CD14-positive monocyte (primary cell): ENCODE data around the gene CLCNKA. TPM values are rescaled to one million over a fixed set of nuclear protein-coding genes. Genes with fewer than 3 reads are reported as not detected.

ENCODE experiments used
- DNase-seq, 3 donors: peaks; one replicate each; pipeline ENCODE4 v3.0.0-alpha.2; 2011 to 2022
- H2AFZ ChIP-seq: 2 replicates; pipeline ENCODE4 v1.6.0; 2012; ENCODE audit warnings: mild to moderate bottlenecking, low read depth, low read length, inconsistent platforms; ENCODE audit not compliant: insufficient read depth, poor library complexity, severe bottlenecking
- H3K27ac ChIP-seq, 2 donors: 1 replicate in 1 of 2; 2 replicates in 1 of 2; pipeline ENCODE4 v1.5.1; 2012 to 2013; ENCODE audit warnings: low read length in 2 of 2, control low read depth in 1 of 2, inconsistent platforms in 1 of 2, low read depth in 1 of 2, mild to moderate bottlenecking in 1 of 2
- H3K27me3 ChIP-seq, 2 donors: one replicate each; pipeline versions ENCODE4 v1.6.0 to v1.6.1; 2011 to 2013; ENCODE audit warnings: low read length in 2 of 2; ENCODE audit not compliant: control insufficient read depth in 2 of 2, insufficient read depth in 2 of 2
- H3K36me3 ChIP-seq, 2 donors: replicated peaks in 1 of 2; 1 replicate in 1 of 2; 2 replicates in 1 of 2; pipeline versions ENCODE4 v1.5.1 to v1.6.1; 2012 to 2013; ENCODE audit warnings: low read length in 2 of 2, control low read depth in 1 of 2, inconsistent platforms in 1 of 2, mild to moderate bottlenecking in 1 of 2; ENCODE audit not compliant: insufficient read depth in 2 of 2, control insufficient read depth in 1 of 2
- H3K4me1 ChIP-seq, 2 donors: 1 replicate in 1 of 2; 2 replicates in 1 of 2; pipeline versions ENCODE4 v1.5.1 to v1.6.1; 2012 to 2013; ENCODE audit warnings: low read length in 2 of 2, control low read depth in 1 of 2, inconsistent platforms in 1 of 2, mild to moderate bottlenecking in 1 of 2, moderate library complexity in 1 of 2; ENCODE audit not compliant: insufficient read depth in 2 of 2, control insufficient read depth in 1 of 2
- H3K4me2 ChIP-seq: replicated peaks from 2 replicates; pipeline ENCODE3; 2012; ENCODE audit warnings: low read length, moderate library complexity, mild to moderate bottlenecking; ENCODE audit not compliant: poor library complexity, severe bottlenecking; ENCODE audit errors: extremely low read depth
- H3K4me3 ChIP-seq, 3 experiments: fragments of 200-600 bp in 1 of 3; sonication (generic) in 1 of 3; replicated peaks in 1 of 3; 1 replicate in 2 of 3; 2 replicates in 1 of 3; pipeline ENCODE4 v1.5.1; 2011 to 2013; ENCODE audit warnings: low read length in 3 of 3, mild to moderate bottlenecking in 3 of 3, control low read depth in 2 of 3, low read depth in 2 of 3, inconsistent platforms in 1 of 3, moderate library complexity in 1 of 3
- H3K79me2 ChIP-seq: 2 replicates; pipeline ENCODE4 v1.6.0; 2012; ENCODE audit warnings: mild to moderate bottlenecking, control low read depth, inconsistent platforms, low read length, moderate library complexity; ENCODE audit not compliant: insufficient read depth
- H3K9ac ChIP-seq: 2 replicates; pipeline ENCODE4 v1.6.0; 2017; ENCODE audit warnings: low read length, mild to moderate bottlenecking; ENCODE audit not compliant: insufficient read depth, poor library complexity, severe bottlenecking
- H3K9me3 ChIP-seq, 2 donors: replicated peaks in 1 of 2; 1 replicate in 1 of 2; 2 replicates in 1 of 2; pipeline versions ENCODE4 v1.5.1 to v1.6.1; 2012 to 2013; ENCODE audit warnings: low read length in 2 of 2, control low read depth in 1 of 2; ENCODE audit not compliant: control insufficient read depth in 1 of 2, insufficient read depth in 1 of 2
- H4K20me1 ChIP-seq: 2 replicates; pipeline ENCODE4 v1.6.0; 2012; ENCODE audit warnings: mild to moderate bottlenecking, low read length, control low read depth, moderate library complexity; ENCODE audit not compliant: insufficient read depth
- H3K27ac Mint-ChIP-seq, 7 donors: one replicate each; pipeline ENCODE4 v1.8.0; 2020; ENCODE audit warnings: mild to moderate bottlenecking in 7 of 7, mixed read lengths in 7 of 7, moderate library complexity in 6 of 7, inconsistent platforms in 2 of 7
- H3K27me3 Mint-ChIP-seq, 3 donors: one replicate each; pipeline ENCODE4 v1.8.0; 2021 to 2022; ENCODE audit warnings: low read depth in 3 of 3, mild to moderate bottlenecking in 3 of 3, mixed read lengths in 3 of 3, moderate library complexity in 3 of 3, inconsistent platforms in 1 of 3
- H3K36me3 Mint-ChIP-seq, 2 donors: one replicate each; pipeline ENCODE4 v1.8.0; 2020; ENCODE audit warnings: mixed read lengths in 2 of 2, inconsistent platforms in 1 of 2, mild to moderate bottlenecking in 1 of 2
- H3K4me1 Mint-ChIP-seq: one replicate; pipeline ENCODE4 v1.8.0; 2020; ENCODE audit warnings: mild to moderate bottlenecking, mixed read lengths
- H3K4me3 Mint-ChIP-seq, 2 donors: one replicate each; pipeline ENCODE4 v1.8.0; 2020; ENCODE audit warnings: mild to moderate bottlenecking in 2 of 2, mixed read lengths in 2 of 2, moderate library complexity in 1 of 2
- H3K9me3 Mint-ChIP-seq, 7 donors: one replicate each; pipeline ENCODE4 v1.8.0; 2020 to 2022; ENCODE audit warnings: mixed read lengths in 7 of 7, mild to moderate bottlenecking in 6 of 7, moderate library complexity in 6 of 7, inconsistent platforms in 2 of 7
- CTCF ChIP-seq: fragments of 200-600 bp; IDR thresholded peaks from one replicate; pipeline ENCODE4 v1.8.0; 2022; ENCODE audit warnings: antibody characterized with exemption, mild to moderate bottlenecking
- WGBS: methylation state at CpG from one replicate; pipeline ENCODE4 v1.1.5; 2013; ENCODE audit warnings: missing lambda C conversion rate; ENCODE audit not compliant: insufficient coverage; 5-methylcytosine and 5-hydroxymethylcytosine counted together
- intact Hi-C, 2 donors: fragments of 100-400 bp; cut with micrococcal nuclease; formaldehyde crosslinking; loops; one replicate each; pipeline versions ENCODE4 v1.15.0 to v1.15.1; 2023
- polyA plus RNA-seq, 3 donors: library from polyadenylated mRNA; depleted of rRNA in 1 of 3; unstranded in 2 of 3; stranded (reverse) in 1 of 3; fragments of 300-500 nt in 2 of 3; fragments of >200 nt in 1 of 3; fragmentation: Illumina TruSeq in 2 of 3; gene quantifications; 1 replicate in 2 of 3; 2 replicates in 1 of 3; pipeline ENCODE4 v1.2.3, GENCODE V29; 2012 to 2021

Gene CLCNKA
- polyA plus RNA-seq, 3 donors: 0.07 TPM; not detected in 2

GRCh38 chr1:16015491-16015890 lies 6.3 kb upstream of the CLCNKA start:
- H3K9me3 Mint-ChIP-seq: no peaks in the 10 kb centered on the region
- WGBS: 95% methylated on average over 22 of the region's 25 CpGs
- no peaks in the 10 kb centered on the region for H3K27me3 ChIP-seq
- H3K4me3 ChIP-seq: no peak overlapping the region
- peaks cover 13 to 22% of the 10 kb centered on the region in 2 donors for H3K4me1 ChIP-seq
- peaks cover 15% of the 10 kb centered on the region for H3K4me1 Mint-ChIP-seq
- intact Hi-C loops: loop anchor here in 1 of 2 donors (10.0 kb wide), 1 partner anchor 169 kb away; no protein-coding TSS in a partner anchor
- H3K27ac Mint-ChIP-seq: no peak overlapping the region
- no peaks in the 10 kb centered on the region for H4K20me1 ChIP-seq
- H2AFZ ChIP-seq: no peak overlapping the region
- H3K9me3 ChIP-seq: no peaks in the 10 kb centered on the region
- peaks cover 13 to 19% (median 19%) of the 10 kb centered on the region in 3 donors for H3K27me3 Mint-ChIP-seq
- DNase-seq: no peak
- H3K9ac ChIP-seq: no peak overlapping the region
- H3K79me2 ChIP-seq: no peaks in the 10 kb centered on the region
- H3K36me3 ChIP-seq: no peaks in the 10 kb centered on the region
- H3K36me3 Mint-ChIP-seq: no peaks in the 10 kb centered on the region
- no peak overlapping the region for H3K27ac ChIP-seq
- TF ChIP-seq CTCF: no peak
- no peak overlapping the region for H3K4me3 Mint-ChIP-seq
- H3K4me2 ChIP-seq: no peak overlapping the region

- no peak overlapping the region for H3K4me3 Mint-ChIP-seq
- no peak overlapping the region for H2AFZ ChIP-seq
- peaks cover 13 to 22% of the 10 kb centered on the region in 2 donors for H3K4me1 ChIP-seq
- H3K4me1 Mint-ChIP-seq: peaks cover 15% of the 10 kb centered on the region
- H4K20me1 ChIP-seq: no peaks in the 10 kb centered on the region
- H3K9ac ChIP-seq: no peak overlapping the region
- H3K4me2 ChIP-seq: no peak overlapping the region
- intact Hi-C loops: loop anchor here in 1 of 2 donors (10.0 kb wide), 1 partner anchor 169 kb away; no protein-coding TSS in a partner anchor
- H3K9me3 ChIP-seq: no peaks in the 10 kb centered on the region
- peaks cover 13 to 21% (median 20%) of the 10 kb centered on the region in 3 donors for H3K27me3 Mint-ChIP-seq
- no peak overlapping the region for H3K27ac ChIP-seq
- no peak overlapping the region for H3K4me3 ChIP-seq
- no peaks in the 10 kb centered on the region for H3K9me3 Mint-ChIP-seq
- 84% methylated on average over 9 of the region's 23 CpGs for WGBS
- H3K79me2 ChIP-seq: no peaks in the 10 kb centered on the region
- no peak for TF ChIP-seq CTCF
- DNase-seq: no peak
- H3K27me3 ChIP-seq: no peaks in the 10 kb centered on the region
- H3K36me3 ChIP-seq: no peaks in the 10 kb centered on the region
- no peaks in the 10 kb centered on the region for H3K36me3 Mint-ChIP-seq
- no peak overlapping the region for H3K27ac Mint-ChIP-seq
These were observed 5.6 kb upstream of the CLCNKA start for GRCh38 chr1:16015960-16016901.
